Endothelial cell of umbilical vein (primary cell): ENCODE results near the gene DTX3L.

Source experiments
- EZH2 ChIP-seq: IDR thresholded peaks from 2 replicates; pipeline ENCODE4 v1.6.1; 2012; ENCODE audit warnings: borderline replicate concordance, low read depth, mild to moderate bottlenecking, moderate library complexity, low read length, inconsistent platforms; ENCODE audit not compliant: severe bottlenecking
- FOS ChIP-seq: IDR thresholded peaks from 2 replicates; pipeline ENCODE4 v1.6.1; 2011; ENCODE audit warnings: mild to moderate bottlenecking, low read length, moderate library complexity, borderline replicate concordance; ENCODE audit not compliant: insufficient read depth
- GATA2 ChIP-seq: IDR thresholded peaks from 2 replicates; pipeline ENCODE4 v1.7.0; 2011; ENCODE audit warnings: low read depth, mild to moderate bottlenecking, moderate library complexity, mixed read lengths, low read length; ENCODE audit not compliant: insufficient read length, insufficient read depth
- JUN ChIP-seq: IDR thresholded peaks from 2 replicates; pipeline ENCODE4 v1.6.1; 2011; ENCODE audit warnings: borderline replicate concordance, low read depth; ENCODE audit not compliant: insufficient read length, insufficient read depth
- MYC ChIP-seq: IDR thresholded peaks from one replicate; pipeline ENCODE4 v1.6.1; 2011; ENCODE audit warnings: mild to moderate bottlenecking, low read depth, low read length
- POLR2A ChIP-seq: IDR thresholded peaks from 2 replicates; pipeline ENCODE4 v1.6.1; 2012; ENCODE audit warnings: low read depth, mild to moderate bottlenecking, control low read depth, low read length
- POLR2AphosphoS5 ChIP-seq: IDR thresholded peaks from 2 replicates; pipeline ENCODE4 v1.6.1; 2012; ENCODE audit warnings: low read depth, mild to moderate bottlenecking, control low read depth, low read length, moderate library complexity; ENCODE audit not compliant: insufficient read depth
- TF ChIP-seq, protein P1 (sequence below), 2 donors: IDR thresholded peaks; 1 replicate in 1 of 2; 2 replicates in 1 of 2; pipeline ENCODE4 v1.5.1; 2011; ENCODE audit warnings: low read length in 2 of 2, mild to moderate bottlenecking in 2 of 2, moderate library complexity in 2 of 2, control low read depth in 1 of 2, inconsistent platforms in 1 of 2, low read depth in 1 of 2; ENCODE audit not compliant: insufficient read depth in 1 of 2; ENCODE audit errors: extremely low read depth in 1 of 2
- TF ChIP-seq, protein P2 (sequence below): IDR thresholded peaks from 2 replicates; pipeline ENCODE4 v1.6.1; 2011; ENCODE audit not compliant: insufficient read depth, insufficient read length

DNA sequence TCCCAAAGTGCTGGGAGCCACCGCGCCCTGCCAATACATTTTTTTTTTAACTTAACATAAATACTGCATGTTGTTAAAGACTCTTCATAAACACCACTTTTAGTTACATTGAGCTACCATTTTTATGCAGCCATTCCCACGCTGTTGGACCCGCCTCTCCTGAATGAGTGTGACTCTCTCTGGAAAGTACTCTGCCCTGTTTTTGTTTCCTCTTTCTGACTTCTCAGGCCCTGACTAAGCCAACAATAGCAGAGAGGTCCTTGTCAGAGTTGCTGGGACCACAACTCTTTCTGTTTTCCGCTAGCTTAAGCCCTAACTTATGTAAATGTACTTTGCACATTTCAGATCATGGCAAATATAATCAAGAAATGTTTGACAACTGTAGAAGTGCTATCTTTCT, 48.6 kb downstream of the DTX3L start:
- TF ChIP-seq EZH2 (no peak), MYC (no peak), POLR2A (no peak), POLR2AphosphoS5 (no peak), FOS (no peak), JUN (no peak), GATA2 (no peak)
- TF ChIP-seq, protein P1, sequence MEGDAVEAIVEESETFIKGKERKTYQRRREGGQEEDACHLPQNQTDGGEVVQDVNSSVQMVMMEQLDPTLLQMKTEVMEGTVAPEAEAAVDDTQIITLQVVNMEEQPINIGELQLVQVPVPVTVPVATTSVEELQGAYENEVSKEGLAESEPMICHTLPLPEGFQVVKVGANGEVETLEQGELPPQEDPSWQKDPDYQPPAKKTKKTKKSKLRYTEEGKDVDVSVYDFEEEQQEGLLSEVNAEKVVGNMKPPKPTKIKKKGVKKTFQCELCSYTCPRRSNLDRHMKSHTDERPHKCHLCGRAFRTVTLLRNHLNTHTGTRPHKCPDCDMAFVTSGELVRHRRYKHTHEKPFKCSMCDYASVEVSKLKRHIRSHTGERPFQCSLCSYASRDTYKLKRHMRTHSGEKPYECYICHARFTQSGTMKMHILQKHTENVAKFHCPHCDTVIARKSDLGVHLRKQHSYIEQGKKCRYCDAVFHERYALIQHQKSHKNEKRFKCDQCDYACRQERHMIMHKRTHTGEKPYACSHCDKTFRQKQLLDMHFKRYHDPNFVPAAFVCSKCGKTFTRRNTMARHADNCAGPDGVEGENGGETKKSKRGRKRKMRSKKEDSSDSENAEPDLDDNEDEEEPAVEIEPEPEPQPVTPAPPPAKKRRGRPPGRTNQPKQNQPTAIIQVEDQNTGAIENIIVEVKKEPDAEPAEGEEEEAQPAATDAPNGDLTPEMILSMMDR (IDR thresholded peaks at IDR 0.05; ENCODE audit: extremely low read depth in 1 of 2, insufficient read depth in 1 of 2, low read depth in 1 of 2, low read length in 2 of 2): no peak
- TF ChIP-seq, protein P2, sequence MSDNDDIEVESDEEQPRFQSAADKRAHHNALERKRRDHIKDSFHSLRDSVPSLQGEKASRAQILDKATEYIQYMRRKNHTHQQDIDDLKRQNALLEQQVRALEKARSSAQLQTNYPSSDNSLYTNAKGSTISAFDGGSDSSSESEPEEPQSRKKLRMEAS: no peak
